Activated CD4-positive, alpha-beta T cell treated with anti-CD3 and anti-CD28 coated beads, Interleukin-2, amount 10 ng/mL, durations not matched to agents 7 days and 5 days (primary cell): ENCODE measurements around the gene DOCK2. TPM values are rescaled to one million over a fixed set of nuclear protein-coding genes. Genes with fewer than 3 reads are reported as not detected.
A peak's percentile ranks its signal among the peaks of the same experiment; 100 is the strongest.
"Not testable (repeated sequence)": the region's sequence is repeated elsewhere in the genome, so short reads cannot be mapped to it uniquely, and the experiment has no call there.

Experiments
- CTCF ChIA-PET: fragments of 350-600 bp; sonication (Branson Sonifier 250); formaldehyde crosslinking; loops from one replicate; lab custom pipeline; 2021; ENCODE audit warnings: antibody characterized with exemption; lab: Charles Lee
- POLR2A ChIA-PET: fragments of 350-600 bp; sonication (Branson Sonifier 250); formaldehyde crosslinking; loops from one replicate; lab custom pipeline; 2021; ENCODE audit warnings: antibody characterized with exemption; lab: Charles Lee
- DNase-seq: peaks from one replicate; pipeline ENCODE4 v3.0.0-alpha.2; 2020
- H3K27ac Mint-ChIP-seq: one replicate; pipeline ENCODE4 v1.8.0; 2021; ENCODE audit warnings: mild to moderate bottlenecking, moderate library complexity, mixed read lengths
- H3K27me3 Mint-ChIP-seq: one replicate; pipeline ENCODE4 v1.8.0; 2021; ENCODE audit warnings: mixed read lengths
- H3K36me3 Mint-ChIP-seq: one replicate; pipeline ENCODE4 v1.8.0; 2021; ENCODE audit warnings: low read depth, mixed read lengths
- H3K4me1 Mint-ChIP-seq: one replicate; pipeline ENCODE4 v1.8.0; 2021; ENCODE audit warnings: mixed read lengths
- H3K4me3 Mint-ChIP-seq: one replicate; pipeline ENCODE4 v1.8.0; 2021; ENCODE audit warnings: mild to moderate bottlenecking, moderate library complexity, mixed read lengths
- H3K9me3 Mint-ChIP-seq: one replicate; pipeline ENCODE4 v1.8.0; 2021; ENCODE audit warnings: mixed read lengths
- total RNA-seq, 2 experiments: library from RNA; stranded (reverse); gene quantifications; one replicate each; pipeline ENCODE4 v1.2.3, GENCODE V29; 2021

DOCK2 gene
- total RNA-seq, 2 experiments from 2014 or later, result 270 to 300 TPM

DNA sequence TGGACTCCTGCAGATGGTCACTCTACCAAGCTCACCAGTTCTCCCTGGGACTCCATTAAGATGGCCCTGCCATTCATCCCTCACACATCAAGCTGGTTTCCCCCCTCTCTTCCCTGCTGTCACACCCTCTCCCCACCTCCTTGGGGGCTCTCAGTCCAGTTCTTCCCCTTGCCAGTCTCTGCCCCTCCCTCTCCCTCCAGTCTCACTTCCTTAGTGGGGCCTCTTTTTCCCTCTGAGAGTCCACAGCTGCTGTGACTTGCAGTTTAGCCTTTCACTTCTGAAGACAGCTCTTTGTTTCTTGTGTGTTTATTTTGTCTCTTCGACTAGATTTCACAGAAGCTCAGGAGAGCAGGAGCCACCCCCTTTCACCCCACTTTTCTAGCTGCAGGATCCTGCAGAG is 10.5 kb downstream of the DOCK2 start:
- ChIA-PET POLR2A (interaction anchor here (2.1 kb wide), 1 partner anchor 10 kb away, joined by 8 read pairs; the partner anchor contains the start of gene DOCK2), CTCF (interaction anchor here (0.9 to 1.6 kb wide), 5 partner anchors 9 to 23 kb away, joined by 3 to 4 read pairs (median 3); no protein-coding TSS in a partner anchor)
- H3K4me1 Mint-ChIP-seq, result peaks cover 89% of the 10 kb centered on the region
- H3K4me3 Mint-ChIP-seq, result no peak overlapping the region
- peak overlapping the region; percentile 90 for H3K27ac Mint-ChIP-seq
- DNase-seq, result no peak
- H3K36me3 Mint-ChIP-seq, result peaks cover 71% of the 10 kb centered on the region
- H3K9me3 Mint-ChIP-seq, result no peaks in the 10 kb centered on the region
- no peaks in the 10 kb centered on the region for H3K27me3 Mint-ChIP-seq

DNA sequence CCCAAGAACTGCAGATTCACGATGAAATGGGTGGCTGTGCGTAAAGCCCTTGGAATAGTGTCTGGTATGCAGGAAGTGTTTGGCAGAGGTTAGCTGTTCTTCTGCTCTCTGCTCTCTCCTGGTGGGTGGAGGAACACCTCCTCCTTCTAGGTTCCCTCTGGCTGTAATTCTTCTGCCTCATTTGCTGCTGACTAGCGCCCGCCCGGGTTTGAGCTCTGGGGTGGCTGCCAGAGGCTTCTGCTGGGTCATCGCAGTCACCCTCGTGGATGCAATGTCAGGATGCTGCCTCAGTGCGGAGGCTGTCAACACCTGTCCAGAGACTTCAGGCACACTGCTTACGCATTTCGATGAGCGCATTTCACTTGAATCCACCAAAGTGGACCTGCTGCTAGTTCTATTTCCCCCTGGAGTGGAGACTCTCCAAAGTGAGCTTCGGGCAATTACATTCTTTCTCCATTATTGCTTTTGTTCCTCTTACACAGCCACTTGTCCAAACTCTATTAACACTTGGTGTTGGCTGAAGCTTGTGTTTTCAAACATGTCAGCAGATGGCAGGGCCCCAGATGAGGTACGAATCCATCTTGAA is 11.7 kb downstream of the DOCK2 start:
- POLR2A ChIA-PET, result interaction anchor here (2.1 kb wide), 1 partner anchor 11 kb away, joined by 8 read pairs; the partner anchor contains the start of gene DOCK2
- Mint-ChIP-seq H3K36me3 (peaks cover 73% of the 10 kb centered on the region), H3K9me3 (no peaks in the 10 kb centered on the region), H3K27ac (peak overlapping the region; percentile 90), H3K27me3 (no peaks in the 10 kb centered on the region), H3K4me3 (no peak overlapping the region), H3K4me1 (peaks cover 94% of the 10 kb centered on the region)
- CTCF ChIA-PET, result no interaction called here
- DNase-seq, result no peak

DNA sequence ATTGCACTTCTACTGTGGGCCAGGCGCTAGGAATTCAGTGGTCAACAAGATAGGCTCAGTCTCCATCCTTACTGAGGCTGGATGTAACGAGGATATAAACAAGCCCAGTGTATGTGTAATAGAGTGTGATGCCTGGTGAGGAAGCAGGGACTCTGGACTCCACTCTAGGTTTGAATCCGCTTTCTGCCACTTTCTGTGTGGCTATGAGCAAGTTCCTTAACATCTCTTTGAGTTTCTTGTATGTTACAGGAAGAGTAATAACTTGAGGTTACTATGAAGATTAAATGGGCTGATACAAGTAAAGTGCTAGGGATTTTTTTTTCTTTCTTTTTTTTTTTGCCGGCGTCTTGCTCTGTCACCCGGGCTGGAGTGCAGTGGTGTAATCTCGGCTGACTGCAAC is 12.4 kb downstream of the DOCK2 start:
- Mint-ChIP-seq H3K4me1 (peaks cover 97% of the 10 kb centered on the region), H3K9me3 (no peaks in the 10 kb centered on the region), H3K27ac (peak overlapping the region; percentile 90), H3K4me3 (peak overlapping the region; percentile 11), H3K36me3 (peaks cover 75% of the 10 kb centered on the region), H3K27me3 (no peaks in the 10 kb centered on the region)
- ChIA-PET POLR2A (interaction anchor here (2.1 kb wide), 1 partner anchor 12 kb away, joined by 8 read pairs; the partner anchor contains the start of gene DOCK2), CTCF (no interaction called here)
- peak; percentile 39 for DNase-seq

DNA sequence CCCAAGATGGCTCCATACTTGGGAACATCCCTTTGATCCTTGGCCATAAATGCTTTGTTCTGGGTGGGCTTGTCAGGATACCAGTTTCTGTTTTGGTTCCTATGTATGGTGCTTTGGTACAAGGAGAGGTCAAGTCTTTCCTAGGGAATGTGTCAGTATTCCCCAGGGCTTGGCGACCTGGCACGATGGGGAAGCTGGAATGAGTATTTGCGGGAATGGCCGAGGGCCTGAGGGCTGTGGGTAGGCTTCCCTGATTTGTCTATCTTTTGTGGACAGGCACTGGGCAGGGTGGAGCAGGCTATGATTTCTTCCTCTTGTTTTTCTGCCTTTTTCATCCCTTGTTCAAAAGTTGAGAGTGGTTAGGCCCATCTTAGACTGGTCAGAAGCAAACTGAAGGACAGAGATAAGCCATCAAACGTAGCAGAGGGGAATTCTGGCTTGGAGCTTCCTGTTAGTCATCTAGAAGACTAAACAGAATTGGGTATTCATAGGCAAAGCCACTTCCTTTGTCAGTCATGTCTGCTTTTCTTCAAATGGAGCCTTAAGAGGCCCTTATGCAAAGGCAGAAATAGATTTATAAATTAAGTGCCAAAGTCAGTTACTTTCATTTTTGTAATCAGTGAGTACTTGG is 13.7 kb downstream of the DOCK2 start:
- Mint-ChIP-seq H3K36me3 (peaks cover 78% of the 10 kb centered on the region), H3K9me3 (no peaks in the 10 kb centered on the region), H3K4me1 (peaks cover 99% of the 10 kb centered on the region), H3K27ac (peak overlapping the region; percentile 83), H3K4me3 (peak overlapping the region; percentile 39), H3K27me3 (no peaks in the 10 kb centered on the region)
- no peak for DNase-seq
- CTCF ChIA-PET, result interaction anchor here (1.6 kb wide), 2 partner anchors 10 to 51 kb away, joined by 3 read pairs; no protein-coding TSS in a partner anchor
- POLR2A ChIA-PET, result no interaction called here

DNA sequence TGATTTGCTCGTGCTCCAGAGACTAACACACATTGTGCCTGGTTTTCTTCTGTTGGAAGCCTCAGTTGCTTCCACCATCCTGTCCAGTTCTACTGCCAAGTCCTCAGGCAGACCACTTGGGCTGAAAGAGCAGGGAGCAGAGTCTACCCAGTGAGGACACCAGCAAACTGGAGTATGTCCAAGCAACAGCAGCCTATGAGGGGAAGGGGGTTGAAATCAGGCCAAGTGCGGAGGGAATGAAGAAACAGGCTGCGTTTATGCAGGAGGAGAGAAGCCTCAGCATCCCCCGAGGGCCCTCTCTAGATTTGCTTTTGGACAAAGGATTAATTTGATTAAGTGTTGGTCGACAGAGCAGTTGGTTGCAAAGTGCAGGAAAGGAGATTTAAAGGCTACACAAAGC is 14.5 kb downstream of the DOCK2 start:
- H3K27ac Mint-ChIP-seq, result peak overlapping the region; percentile 83
- peaks cover 79% of the 10 kb centered on the region for H3K36me3 Mint-ChIP-seq
- H3K4me3 Mint-ChIP-seq, result peak overlapping the region; percentile 10
- DNase-seq, result no peak
- ChIA-PET CTCF (interaction anchor here (0.6 to 1.6 kb wide), 3 partner anchors 11 to 574 kb away, joined by 3 to 4 read pairs (median 3); no protein-coding TSS in a partner anchor), POLR2A (no interaction called here)
- no peaks in the 10 kb centered on the region for H3K9me3 Mint-ChIP-seq
- peaks cover 99% of the 10 kb centered on the region for H3K4me1 Mint-ChIP-seq
- H3K27me3 Mint-ChIP-seq, result no peaks in the 10 kb centered on the region

DNA sequence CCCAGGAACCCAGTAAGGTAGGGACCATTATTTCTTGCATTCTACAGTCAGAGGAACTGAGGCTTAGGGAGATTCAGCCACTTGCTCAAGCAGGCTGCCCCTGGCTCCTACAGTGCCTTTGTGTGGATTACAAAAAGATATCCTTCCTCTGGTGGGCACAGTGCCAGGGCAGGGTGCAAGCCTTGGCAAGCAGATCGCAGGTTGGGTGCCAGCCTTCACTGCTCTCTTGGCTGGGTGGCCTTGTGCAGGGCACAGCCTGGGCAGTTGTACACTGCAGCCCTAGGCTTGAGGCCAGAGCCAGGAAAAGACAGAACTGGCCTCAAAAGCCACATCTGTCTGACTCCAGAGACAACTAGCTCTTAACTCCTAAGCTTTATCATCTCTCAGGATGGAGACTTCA is 15.0 kb downstream of the DOCK2 start:
- H3K4me3 Mint-ChIP-seq, result no peak overlapping the region
- ChIA-PET CTCF (interaction anchor here (0.6 to 1.6 kb wide), 4 partner anchors 12 to 574 kb away, joined by 3 to 4 read pairs (median 3); no protein-coding TSS in a partner anchor), POLR2A (no interaction called here)
- H3K9me3 Mint-ChIP-seq, result no peaks in the 10 kb centered on the region
- H3K4me1 Mint-ChIP-seq, result peaks cover 99% of the 10 kb centered on the region
- peak overlapping the region; percentile 63 for H3K27ac Mint-ChIP-seq
- DNase-seq, result no peak
- no peaks in the 10 kb centered on the region for H3K27me3 Mint-ChIP-seq
- peaks cover 79% of the 10 kb centered on the region for H3K36me3 Mint-ChIP-seq

DNA sequence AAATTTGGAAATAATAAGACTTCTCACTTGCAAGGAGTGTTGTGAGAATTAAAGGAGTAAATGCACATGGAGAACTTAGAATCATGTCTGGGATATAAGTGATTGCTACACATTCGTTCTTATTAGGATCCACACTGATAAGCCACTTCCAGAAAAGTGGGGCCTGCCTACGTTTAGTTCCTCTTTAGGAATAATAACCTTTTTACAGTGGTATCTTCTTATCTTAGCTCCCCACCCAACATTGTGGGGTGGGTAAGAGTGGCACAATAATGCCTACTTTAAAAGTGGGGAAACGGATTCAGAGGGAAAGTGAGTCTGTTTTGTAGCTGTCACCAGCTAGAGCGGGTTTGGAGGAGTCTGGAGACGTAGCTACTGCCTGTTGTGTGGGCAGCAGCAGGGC is 16.0 kb downstream of the DOCK2 start:
- CTCF ChIA-PET, result interaction anchor here (1.0 to 1.1 kb wide), 2 partner anchors 20 to 27 kb away, joined by 3 to 6 read pairs; no protein-coding TSS in a partner anchor
- H3K36me3 Mint-ChIP-seq, result peaks cover 77% of the 10 kb centered on the region
- POLR2A ChIA-PET, result no interaction called here
- peaks cover 96% of the 10 kb centered on the region for H3K4me1 Mint-ChIP-seq
- H3K27ac Mint-ChIP-seq, result no peak overlapping the region
- no peak overlapping the region for H3K4me3 Mint-ChIP-seq
- DNase-seq, result no peak
- no peaks in the 10 kb centered on the region for H3K9me3 Mint-ChIP-seq
- no peaks in the 10 kb centered on the region for H3K27me3 Mint-ChIP-seq

DNA sequence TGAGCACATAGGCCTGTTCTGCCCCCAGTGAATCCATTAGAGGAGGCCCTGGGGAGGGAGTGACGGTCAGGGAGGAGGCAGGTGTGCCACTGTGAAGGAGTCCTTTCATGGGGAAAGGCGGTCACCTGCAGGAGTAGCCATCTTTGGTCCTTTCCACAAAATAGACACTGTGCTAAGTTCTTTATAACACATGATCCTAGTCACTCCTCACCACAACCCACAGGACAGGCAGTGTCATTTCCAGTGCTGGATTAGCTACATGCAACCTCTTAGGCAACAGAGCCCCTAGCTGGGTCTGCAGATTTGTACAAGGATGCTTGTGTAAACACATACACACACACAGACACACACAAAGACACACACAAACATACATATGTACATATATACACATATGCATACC is 18.3 kb downstream of the DOCK2 start:
- no peak for DNase-seq
- H3K4me3 Mint-ChIP-seq, result no peak overlapping the region
- peaks cover 2% of the 10 kb centered on the region for H3K9me3 Mint-ChIP-seq
- CTCF ChIA-PET, result interaction anchor here (1.7 kb wide), 1 partner anchor 18 kb away, joined by 4 read pairs; no protein-coding TSS in a partner anchor
- peak overlapping the region; percentile 20 for H3K27ac Mint-ChIP-seq
- peaks cover 77% of the 10 kb centered on the region for H3K4me1 Mint-ChIP-seq
- H3K27me3 Mint-ChIP-seq, result no peaks in the 10 kb centered on the region
- POLR2A ChIA-PET, result no interaction called here
- H3K36me3 Mint-ChIP-seq, result peaks cover 78% of the 10 kb centered on the region

DNA sequence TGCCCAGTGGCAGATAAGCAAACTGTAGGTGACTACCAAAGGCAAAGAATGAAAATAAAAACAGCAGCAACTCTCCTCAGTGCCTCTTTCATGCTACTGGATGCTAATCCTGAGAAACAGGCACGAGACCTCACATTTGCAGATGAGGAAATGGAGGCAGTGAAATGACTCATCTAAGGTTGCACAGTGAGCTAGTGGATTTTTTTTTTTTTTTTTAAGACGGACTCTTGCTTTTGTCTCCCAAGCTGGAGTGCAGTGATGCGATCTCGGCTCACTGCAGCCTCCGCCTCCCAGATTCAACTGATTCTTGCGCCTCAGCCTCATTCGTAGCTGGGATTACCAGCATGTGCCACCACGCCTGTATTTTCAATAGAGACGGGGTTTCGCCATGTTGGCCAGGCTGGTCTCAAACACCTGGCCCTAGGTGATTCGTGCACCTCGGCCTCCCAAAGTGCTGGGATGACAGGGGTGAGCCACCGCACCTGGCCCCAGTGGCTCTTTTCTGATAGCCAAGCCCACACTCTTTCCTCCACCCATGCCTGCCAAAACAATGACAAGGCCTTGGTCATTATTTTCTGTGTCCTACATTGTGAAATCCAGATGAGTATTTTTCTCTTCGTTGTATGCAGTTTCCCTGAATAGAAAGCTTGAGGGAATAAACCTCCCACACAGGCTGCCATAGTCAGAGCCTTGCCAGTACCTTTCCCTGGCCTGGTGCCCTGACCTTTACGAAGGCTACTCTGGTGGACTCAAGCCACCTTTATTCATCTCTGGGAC is 19.2 kb downstream of the DOCK2 start:
- Mint-ChIP-seq H3K27me3 (no peaks in the 10 kb centered on the region), H3K36me3 (peaks cover 77% of the 10 kb centered on the region), H3K27ac (peak overlapping the region; percentile 69), H3K9me3 (peaks cover 5% of the 10 kb centered on the region), H3K4me1 (peaks cover 68% of the 10 kb centered on the region), H3K4me3 (no peak overlapping the region)
- no peak for DNase-seq
- ChIA-PET CTCF (interaction anchor here (1.1 kb wide), 1 partner anchor 9 kb away, joined by 3 read pairs; no protein-coding TSS in a partner anchor), POLR2A (interaction anchor here (1.0 kb wide), 1 partner anchor 43 kb away, joined by 3 read pairs; no protein-coding TSS in a partner anchor)

DNA sequence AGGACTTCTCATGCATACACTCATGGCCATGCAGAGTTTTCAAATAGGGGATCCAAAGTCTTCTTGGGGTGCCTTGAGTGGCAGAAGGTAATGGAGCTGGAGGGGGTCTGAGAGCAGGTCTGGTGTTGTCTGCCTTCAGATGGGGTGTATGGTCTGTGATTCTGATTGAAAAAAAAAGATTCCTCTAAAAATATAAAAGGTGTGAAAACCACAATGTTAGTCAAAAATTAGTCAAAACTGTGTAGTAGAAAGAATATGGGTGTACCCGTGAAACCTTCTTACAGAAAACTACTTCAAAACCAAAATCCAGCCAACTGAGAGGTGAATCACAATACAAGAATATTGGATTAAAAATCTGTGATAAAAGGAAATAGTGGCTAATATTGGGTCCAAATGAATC is 20.1 kb downstream of the DOCK2 start:
- POLR2A ChIA-PET, result interaction anchor here (1.0 kb wide), 1 partner anchor 42 kb away, joined by 3 read pairs; no protein-coding TSS in a partner anchor
- H3K27me3 Mint-ChIP-seq, result no peaks in the 10 kb centered on the region
- CTCF ChIA-PET, result interaction anchor here (1.1 kb wide), 1 partner anchor 10 kb away, joined by 3 read pairs; no protein-coding TSS in a partner anchor
- H3K4me1 Mint-ChIP-seq, result peaks cover 60% of the 10 kb centered on the region
- peaks cover 81% of the 10 kb centered on the region for H3K36me3 Mint-ChIP-seq
- DNase-seq, result no peak
- H3K4me3 Mint-ChIP-seq, result no peak overlapping the region
- peaks cover 10% of the 10 kb centered on the region for H3K9me3 Mint-ChIP-seq
- no peak overlapping the region for H3K27ac Mint-ChIP-seq

DNA sequence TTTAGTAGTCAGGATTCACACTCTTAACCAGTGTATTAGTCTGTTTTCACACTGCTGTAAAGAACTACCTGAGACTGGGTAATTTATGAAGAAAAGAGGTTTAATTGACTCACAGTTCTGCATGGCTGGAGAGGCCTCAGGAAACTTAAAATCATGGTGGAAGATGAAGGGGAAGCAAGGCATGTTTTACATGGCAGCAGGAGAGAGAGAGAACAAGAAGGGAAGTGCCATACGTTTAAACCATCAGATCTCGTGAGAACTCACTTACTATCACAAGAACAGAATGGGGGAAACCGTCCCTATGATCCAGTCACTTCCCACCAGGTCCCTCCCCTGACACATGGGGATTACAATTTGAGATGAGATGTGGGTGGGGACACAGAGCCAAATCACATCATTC is 25.4 kb downstream of the DOCK2 start:
- POLR2A ChIA-PET, DNase-seq, H3K27ac Mint-ChIP-seq, H3K27me3 Mint-ChIP-seq, H3K4me3 Mint-ChIP-seq, CTCF ChIA-PET: not testable (repeated sequence)
- Mint-ChIP-seq H3K36me3 (peaks cover 59% of the 10 kb centered on the region), H3K9me3 (peaks cover 28% of the 10 kb centered on the region), H3K4me1 (peaks cover 28% of the 10 kb centered on the region)

DNA sequence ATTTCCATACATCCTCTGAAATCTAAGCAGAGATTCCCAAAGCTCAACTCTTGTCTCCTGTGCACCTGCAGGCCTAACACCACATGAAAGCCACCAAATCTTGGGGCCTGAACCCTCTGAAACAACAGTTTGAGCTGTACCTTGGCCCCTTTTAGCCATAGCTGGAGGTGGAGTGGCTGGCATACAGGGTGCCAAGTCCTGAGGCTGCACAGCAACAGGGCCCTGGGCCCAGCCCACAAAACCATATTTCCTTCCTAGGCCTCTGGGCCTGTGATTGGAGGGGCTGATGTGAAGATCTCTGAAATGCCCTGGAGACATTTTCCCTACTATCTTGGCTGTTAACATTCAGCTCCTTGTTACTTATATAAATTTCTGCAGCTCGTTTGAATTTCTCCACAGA is 26.5 kb downstream of the DOCK2 start:
- CTCF ChIA-PET, result interaction anchor here (0.7 to 1.3 kb wide), 2 partner anchors 10 to 13 kb away, joined by 3 read pairs; no protein-coding TSS in a partner anchor
- POLR2A ChIA-PET, result no interaction called here
- peaks cover 28% of the 10 kb centered on the region for H3K9me3 Mint-ChIP-seq
- no peak for DNase-seq
- H3K27me3 Mint-ChIP-seq, result no peaks in the 10 kb centered on the region
- no peak overlapping the region for H3K4me3 Mint-ChIP-seq
- no peak overlapping the region for H3K27ac Mint-ChIP-seq
- peaks cover 25% of the 10 kb centered on the region for H3K4me1 Mint-ChIP-seq
- H3K36me3 Mint-ChIP-seq, result peaks cover 55% of the 10 kb centered on the region
